ENCODE measurements around the gene CRK. TPM values are rescaled to one million over a fixed set of nuclear protein-coding genes. Genes with fewer than 3 reads are reported as not detected.

CRK gene
- polyA plus RNA-seq, 1 experiment = 53.8 TPM

Other genes with a start within 250 kb of the CRK start
- not detected in 2 replicates for gene BHLHA9, start 185.8 kb downstream of the CRK start, polyA plus RNA-seq (2011; rRNA removed)
- not detected in 2 replicates for gene TRARG1, start 176.6 kb downstream of the CRK start, polyA plus RNA-seq (2011; rRNA removed)
- 618 and 665 TPM in 2 replicates for gene YWHAE, start 56.0 kb downstream of the CRK start, polyA plus RNA-seq (2011; rRNA removed)
- gene MYO1C, start 36.5 kb upstream of the CRK start, polyA plus RNA-seq (2011; rRNA removed) = 211 and 321 TPM in 2 replicates
- gene INPP5K, start 60.4 kb upstream of the CRK start, polyA plus RNA-seq (2011; rRNA removed) = 43.9 and 45.3 TPM in 2 replicates
- 35.8 and 37.2 TPM in 2 replicates for gene PITPNA, start 106.6 kb upstream of the CRK start, polyA plus RNA-seq (2011; rRNA removed)
- gene SLC43A2, start 172.6 kb upstream of the CRK start, polyA plus RNA-seq (2011; rRNA removed) = 5.0 and 8.9 TPM in 2 replicates
- gene SCARF1, start 189.5 kb upstream of the CRK start, polyA plus RNA-seq (2011; rRNA removed) = 0.11 and 0.12 TPM in 2 replicates
- gene RILP, start 193.6 kb upstream of the CRK start, polyA plus RNA-seq (2011; rRNA removed) = 5.3 and 6.2 TPM in 2 replicates
- 113 and 194 TPM in 2 replicates for gene PRPF8, start 228.6 kb upstream of the CRK start, polyA plus RNA-seq (2011; rRNA removed)

Measured in BJ (cell line).